ENCODE data around the gene UBE4A.
A peak's percentile ranks its signal among the peaks of the same experiment; 100 is the strongest.

The UBE4A gene

DNA sequence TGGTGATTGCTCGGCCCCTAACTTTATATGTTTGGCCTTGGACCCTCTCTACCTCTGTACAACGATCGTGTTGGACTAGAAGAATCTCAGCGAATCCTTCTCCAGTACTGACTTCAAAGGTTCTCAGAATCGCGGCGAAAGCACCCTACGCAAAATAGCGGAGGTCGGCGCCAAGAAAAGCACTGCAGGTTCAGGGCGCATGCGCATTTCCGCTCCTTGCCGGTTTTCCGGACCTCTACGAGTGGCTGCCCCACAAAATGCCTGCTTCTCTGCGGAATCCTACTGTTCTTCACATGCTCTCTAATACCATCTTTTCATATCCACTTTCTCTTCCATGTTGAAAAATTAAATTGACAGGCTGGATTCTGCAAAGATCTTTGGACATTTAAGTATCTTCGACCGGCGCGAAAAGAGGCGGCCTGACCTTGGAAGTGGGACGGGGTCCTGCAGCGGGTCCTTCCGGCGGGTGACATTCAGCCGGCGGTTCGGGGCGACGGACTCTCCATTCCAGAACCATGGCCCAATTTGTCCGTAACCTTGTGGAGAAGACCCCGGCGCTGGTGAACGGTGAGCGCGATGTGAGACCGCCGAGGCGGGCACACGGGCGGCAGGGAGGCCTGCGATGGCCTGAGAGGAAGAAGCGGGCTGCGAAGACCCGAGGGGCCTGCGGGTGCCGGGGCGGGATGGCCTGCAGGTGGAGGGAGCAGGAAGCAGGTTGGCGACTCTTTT, 41.9 kb downstream of the UBE4A start, which contains the start of gene ATP5MG:
Gene ATP5MG (plus strand): TSS at position 456 of the 729 bp plus-strand sequence. CDS start 60 bp downstream, at position 516.
- TF ChIP-seq POLR2AphosphoS5 (IDR thresholded peaks at IDR 0.05; ENCODE audit: low read depth, low read length) (peak; percentile 88), FOXP2 (optimal IDR thresholded peaks at IDR 0.05; ENCODE audit: borderline replicate concordance, extremely low read depth, extremely low read length, insufficient read depth) (no peak), SIN3A (IDR thresholded peaks at IDR 0.05; ENCODE audit: borderline replicate concordance, insufficient read depth, low read length) (0 out of 2 replicates have a peak, but pooled peaks have one; percentile 63)

DNA sequence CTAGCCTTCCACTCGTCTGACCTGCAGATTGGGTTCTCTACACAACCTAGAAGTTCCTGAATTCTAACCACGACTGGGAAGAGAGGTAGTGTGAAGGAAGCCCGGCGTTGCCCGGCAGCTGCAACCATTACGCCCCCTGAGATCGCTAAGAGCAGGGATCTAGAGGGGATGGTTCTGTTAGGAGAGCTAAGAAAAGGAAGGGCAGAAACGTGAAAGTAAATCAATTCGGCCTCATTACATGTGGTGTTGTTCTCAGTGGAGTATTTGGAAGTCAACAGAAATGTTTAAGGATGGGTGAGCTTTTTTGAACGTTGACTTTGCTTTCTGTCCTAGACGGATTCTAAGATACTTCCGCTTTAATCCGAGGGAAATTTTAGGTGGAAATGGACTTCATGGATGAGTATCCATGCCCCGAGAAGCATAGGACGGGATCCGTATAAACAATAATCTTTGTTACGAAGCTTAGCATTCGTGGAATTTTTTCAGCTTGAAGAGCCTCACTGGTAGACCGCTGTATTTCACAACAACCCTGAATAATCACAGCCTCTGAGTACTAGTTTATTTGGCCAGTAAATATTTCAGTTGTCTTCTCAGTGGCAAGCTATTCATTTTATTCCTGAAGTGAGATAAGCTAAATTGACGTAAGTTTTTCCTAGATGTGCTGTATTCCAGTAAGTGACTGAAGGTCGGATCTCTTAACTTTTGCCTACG, 42.6 kb downstream of the UBE4A start:
- TF ChIP-seq, protein P1, sequence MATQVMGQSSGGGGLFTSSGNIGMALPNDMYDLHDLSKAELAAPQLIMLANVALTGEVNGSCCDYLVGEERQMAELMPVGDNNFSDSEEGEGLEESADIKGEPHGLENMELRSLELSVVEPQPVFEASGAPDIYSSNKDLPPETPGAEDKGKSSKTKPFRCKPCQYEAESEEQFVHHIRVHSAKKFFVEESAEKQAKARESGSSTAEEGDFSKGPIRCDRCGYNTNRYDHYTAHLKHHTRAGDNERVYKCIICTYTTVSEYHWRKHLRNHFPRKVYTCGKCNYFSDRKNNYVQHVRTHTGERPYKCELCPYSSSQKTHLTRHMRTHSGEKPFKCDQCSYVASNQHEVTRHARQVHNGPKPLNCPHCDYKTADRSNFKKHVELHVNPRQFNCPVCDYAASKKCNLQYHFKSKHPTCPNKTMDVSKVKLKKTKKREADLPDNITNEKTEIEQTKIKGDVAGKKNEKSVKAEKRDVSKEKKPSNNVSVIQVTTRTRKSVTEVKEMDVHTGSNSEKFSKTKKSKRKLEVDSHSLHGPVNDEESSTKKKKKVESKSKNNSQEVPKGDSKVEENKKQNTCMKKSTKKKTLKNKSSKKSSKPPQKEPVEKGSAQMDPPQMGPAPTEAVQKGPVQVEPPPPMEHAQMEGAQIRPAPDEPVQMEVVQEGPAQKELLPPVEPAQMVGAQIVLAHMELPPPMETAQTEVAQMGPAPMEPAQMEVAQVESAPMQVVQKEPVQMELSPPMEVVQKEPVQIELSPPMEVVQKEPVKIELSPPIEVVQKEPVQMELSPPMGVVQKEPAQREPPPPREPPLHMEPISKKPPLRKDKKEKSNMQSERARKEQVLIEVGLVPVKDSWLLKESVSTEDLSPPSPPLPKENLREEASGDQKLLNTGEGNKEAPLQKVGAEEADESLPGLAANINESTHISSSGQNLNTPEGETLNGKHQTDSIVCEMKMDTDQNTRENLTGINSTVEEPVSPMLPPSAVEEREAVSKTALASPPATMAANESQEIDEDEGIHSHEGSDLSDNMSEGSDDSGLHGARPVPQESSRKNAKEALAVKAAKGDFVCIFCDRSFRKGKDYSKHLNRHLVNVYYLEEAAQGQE (IDR thresholded peaks at IDR 0.05; ENCODE audit: insufficient read depth in 1 of 2, low read depth in 2 of 2, low read length in 2 of 2): no peak
- TF ChIP-seq TAF1 (IDR thresholded peaks at IDR 0.05; ENCODE audit: borderline replicate concordance, insufficient read depth, low read length): no peak
- no peak for TF ChIP-seq POLR2AphosphoS5 (IDR thresholded peaks at IDR 0.05; ENCODE audit: low read depth, low read length)
- no peak for TF ChIP-seq SIN3A (IDR thresholded peaks at IDR 0.05; ENCODE audit: borderline replicate concordance, insufficient read depth, low read length)
- no peak for TF ChIP-seq FOXP2 (optimal IDR thresholded peaks at IDR 0.05; ENCODE audit: borderline replicate concordance, extremely low read depth, extremely low read length, insufficient read depth)

DNA sequence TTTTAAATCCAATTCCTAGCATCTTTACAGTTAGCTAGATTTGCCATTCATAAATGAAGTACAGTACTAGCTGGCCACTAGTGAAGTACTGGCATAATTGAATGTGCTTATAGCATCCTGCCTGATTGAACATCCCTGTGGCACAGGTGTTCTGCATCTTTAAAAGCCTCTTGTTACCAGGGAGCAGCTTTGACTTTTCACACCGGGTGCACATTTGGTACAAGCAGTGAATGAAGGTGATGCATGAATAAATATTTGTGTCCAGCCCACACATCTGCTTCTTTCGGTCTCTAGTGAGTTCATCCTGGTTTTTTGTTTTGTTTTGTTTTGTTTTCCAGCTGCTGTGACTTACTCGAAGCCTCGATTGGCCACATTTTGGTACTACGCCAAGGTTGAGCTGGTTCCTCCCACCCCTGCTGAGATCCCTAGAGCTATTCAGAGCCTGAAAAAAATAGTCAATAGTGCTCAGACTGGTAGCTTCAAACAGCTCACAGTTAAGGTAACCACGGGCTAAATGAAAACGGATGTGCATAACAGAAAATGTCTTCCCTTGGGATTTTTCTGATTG, 47.3 kb downstream of the UBE4A start:
- TF ChIP-seq TAF1 (IDR thresholded peaks at IDR 0.05; ENCODE audit: borderline replicate concordance, insufficient read depth, low read length) (no peak), FOXP2 (optimal IDR thresholded peaks at IDR 0.05; ENCODE audit: borderline replicate concordance, extremely low read depth, extremely low read length, insufficient read depth) (no peak), POLR2AphosphoS5 (IDR thresholded peaks at IDR 0.05; ENCODE audit: low read depth, low read length) (no peak), SIN3A (IDR thresholded peaks at IDR 0.05; ENCODE audit: borderline replicate concordance, insufficient read depth, low read length) (no peak)
- TF ChIP-seq, protein P1 (IDR thresholded peaks at IDR 0.05; ENCODE audit: insufficient read depth in 1 of 2, low read depth in 2 of 2, low read length in 2 of 2): no peak

DNA sequence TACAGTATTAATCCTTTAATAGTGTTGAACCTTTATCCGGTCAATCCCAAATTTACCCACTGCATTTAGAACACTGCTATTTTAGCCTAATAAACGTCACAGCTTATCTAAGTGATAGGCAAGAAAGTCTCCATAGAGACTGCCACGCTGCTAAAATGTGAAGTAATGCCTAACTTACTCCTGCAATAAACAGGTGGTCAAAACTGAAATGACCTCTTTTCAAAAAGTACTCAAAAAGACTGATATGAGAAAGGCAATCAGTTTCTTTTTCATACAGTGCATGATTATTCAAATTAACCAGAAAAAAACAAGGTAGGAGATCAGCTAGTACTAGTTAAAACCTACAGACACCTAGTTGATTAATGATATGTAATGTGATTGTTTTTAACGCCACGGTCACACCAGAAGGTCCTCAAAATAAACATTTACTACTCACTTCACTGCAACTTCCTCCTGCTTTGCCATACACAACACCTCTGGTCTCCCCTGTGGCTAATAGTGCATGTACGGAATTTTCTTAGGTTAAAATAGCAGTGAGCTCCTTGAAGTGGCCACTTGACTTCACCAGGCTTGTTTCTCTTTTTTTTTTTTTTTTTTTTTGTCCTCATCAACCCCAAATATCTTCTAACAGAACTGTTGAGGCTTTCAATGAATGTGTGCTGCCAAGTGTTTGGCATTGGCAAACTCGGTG, 50.8 kb downstream of the UBE4A start:
- TF ChIP-seq POLR2AphosphoS5 (IDR thresholded peaks at IDR 0.05; ENCODE audit: low read depth, low read length) (no peak), FOXP2 (optimal IDR thresholded peaks at IDR 0.05; ENCODE audit: borderline replicate concordance, extremely low read depth, extremely low read length, insufficient read depth) (no peak), TAF1 (IDR thresholded peaks at IDR 0.05; ENCODE audit: borderline replicate concordance, insufficient read depth, low read length) (no peak)

DNA sequence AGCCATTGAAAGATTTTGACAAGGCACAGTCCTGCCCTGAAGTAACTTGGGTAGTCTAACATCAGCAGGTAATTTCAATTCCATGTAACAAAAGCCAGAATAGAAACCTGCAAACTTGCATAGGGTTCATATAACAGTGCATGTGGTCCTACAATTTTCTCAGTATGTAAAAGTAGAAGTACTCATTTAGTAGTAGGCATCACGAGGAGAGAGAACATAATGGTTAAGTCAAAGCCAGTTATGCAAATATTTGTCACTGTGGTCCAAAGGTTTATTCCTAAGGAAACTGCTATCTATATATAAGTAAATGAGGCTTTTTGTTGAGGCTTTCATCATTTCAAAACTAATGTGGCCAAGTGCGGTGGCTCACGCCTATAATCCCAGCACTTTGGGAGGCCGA, 52.1 kb downstream of the UBE4A start:
- TF ChIP-seq, protein P1 (IDR thresholded peaks at IDR 0.05; ENCODE audit: insufficient read depth in 1 of 2, low read depth in 2 of 2, low read length in 2 of 2): no peak
- TF ChIP-seq TAF1 (IDR thresholded peaks at IDR 0.05; ENCODE audit: borderline replicate concordance, insufficient read depth, low read length): no peak
- TF ChIP-seq FOXP2 (optimal IDR thresholded peaks at IDR 0.05; ENCODE audit: borderline replicate concordance, extremely low read depth, extremely low read length, insufficient read depth): no peak
- no peak for TF ChIP-seq SIN3A (IDR thresholded peaks at IDR 0.05; ENCODE audit: borderline replicate concordance, insufficient read depth, low read length)
- TF ChIP-seq POLR2AphosphoS5 (IDR thresholded peaks at IDR 0.05; ENCODE audit: low read depth, low read length): no peak; the same call in 1 of the 2 replicates
